SK-N-SH (cell line): ENCODE results near the gene KAT8.
A peak's percentile ranks its signal among the peaks of the same experiment; 100 is the strongest.

Source experiments
- CTCF ChIP-seq: fragments of 200-600 bp; sonication (generic); IDR thresholded peaks from 2 replicates; pipeline ENCODE4 v1.6.1; 2017; ENCODE audit warnings: antibody characterized with exemption, mild to moderate bottlenecking, moderate library complexity
- EZH2phosphoT487 ChIP-seq: fragments of 200-600 bp; sonication (generic); IDR thresholded peaks from 2 replicates; pipeline ENCODE4 v1.6.1; 2017; ENCODE audit warnings: low read depth, mixed run types, mild to moderate bottlenecking, antibody characterized with exemption, moderate library complexity, borderline replicate concordance
- GATA2 ChIP-seq: sonication (generic); formaldehyde crosslinking; IDR thresholded peaks from 2 replicates; pipeline ENCODE4 v1.5.0; 2020; ENCODE audit warnings: mild to moderate bottlenecking, missing genetic modification reagents
- POLR2AphosphoS5 ChIP-seq: IDR thresholded peaks from 2 replicates; pipeline ENCODE4 v1.6.1; 2012; ENCODE audit warnings: low read depth, low read length
- RAD21 ChIP-seq: IDR thresholded peaks from 2 replicates; pipeline ENCODE4 v1.6.1; 2012; ENCODE audit warnings: mild to moderate bottlenecking, low read length

- TF ChIP-seq GATA2 (no peak), CTCF (peak; percentile 80), POLR2AphosphoS5 (peak; percentile 33), RAD21 (peak; percentile 74), EZH2phosphoT487 (no peak)
Observed at GRCh38 chr16:31142109-31143010, 24.9 kb downstream of the KAT8 start.
